ENCODE results near the gene LTN1.
A peak's percentile ranks its signal among the peaks of the same experiment; 100 is the strongest.

The LTN1 gene

GRCh38 chr21:28991861-28992525 is 684 bp downstream of the LTN1 start:
- DNase-seq (ENCODE audit: low spot score) (no peak), FAIRE-seq (no peak)

GRCh38 chr21:28988146-28988545 is 4.5 kb downstream of the LTN1 start:
- FAIRE-seq = peak; percentile 90
- DNase-seq (ENCODE audit: low spot score) = peak; percentile 79

GRCh38 chr21:28986677-28987076 is 6.0 kb downstream of the LTN1 start:
- no peak for DNase-seq (ENCODE audit: low spot score)
- FAIRE-seq = no peak

- DNase-seq (ENCODE audit: low spot score) = no peak
- FAIRE-seq = no peak
Measured at GRCh38 chr21:28982637-28983036, 10.0 kb downstream of the LTN1 start.

DNA sequence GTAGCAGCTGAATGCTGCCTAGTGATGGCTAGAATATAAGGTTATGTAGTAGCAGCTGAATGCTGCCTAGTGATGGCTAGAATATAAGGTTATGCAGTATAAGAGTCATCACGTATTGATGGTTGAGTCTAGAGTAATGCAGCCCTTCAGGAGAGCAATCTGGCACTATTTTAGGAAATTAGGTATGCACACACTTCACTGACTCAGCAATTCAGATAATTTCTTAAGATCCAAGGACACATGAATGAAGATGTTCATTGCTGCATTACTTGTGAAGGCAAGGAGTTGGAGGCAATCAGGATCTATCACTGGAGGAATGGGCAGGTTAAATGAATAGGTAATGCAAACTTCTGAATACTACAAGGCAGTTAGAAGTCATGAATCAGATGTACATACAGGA is 13.6 kb downstream of the LTN1 start:
- DNase-seq (ENCODE audit: low spot score) (no peak), FAIRE-seq (no peak)

DNA sequence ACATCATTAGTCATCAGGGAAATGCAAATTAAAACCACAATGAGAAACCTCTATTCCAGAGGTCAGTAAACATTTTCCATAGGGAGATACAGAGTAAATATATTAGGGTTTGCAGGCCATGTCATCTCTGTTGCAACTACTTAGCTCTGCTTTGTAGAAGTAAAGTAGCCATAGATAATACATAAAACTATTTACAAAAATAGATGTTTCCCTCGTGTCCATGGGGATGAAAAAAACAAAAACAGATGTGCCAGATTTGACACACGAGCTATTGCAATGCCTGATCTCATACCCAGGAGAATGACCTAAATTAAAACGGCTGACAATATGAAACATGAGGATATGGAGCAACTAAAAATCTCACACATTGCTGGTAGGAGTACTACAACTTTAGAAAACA is 17.3 kb downstream of the LTN1 start:
- no peak for FAIRE-seq
- DNase-seq (ENCODE audit: low spot score) = no peak

DNA sequence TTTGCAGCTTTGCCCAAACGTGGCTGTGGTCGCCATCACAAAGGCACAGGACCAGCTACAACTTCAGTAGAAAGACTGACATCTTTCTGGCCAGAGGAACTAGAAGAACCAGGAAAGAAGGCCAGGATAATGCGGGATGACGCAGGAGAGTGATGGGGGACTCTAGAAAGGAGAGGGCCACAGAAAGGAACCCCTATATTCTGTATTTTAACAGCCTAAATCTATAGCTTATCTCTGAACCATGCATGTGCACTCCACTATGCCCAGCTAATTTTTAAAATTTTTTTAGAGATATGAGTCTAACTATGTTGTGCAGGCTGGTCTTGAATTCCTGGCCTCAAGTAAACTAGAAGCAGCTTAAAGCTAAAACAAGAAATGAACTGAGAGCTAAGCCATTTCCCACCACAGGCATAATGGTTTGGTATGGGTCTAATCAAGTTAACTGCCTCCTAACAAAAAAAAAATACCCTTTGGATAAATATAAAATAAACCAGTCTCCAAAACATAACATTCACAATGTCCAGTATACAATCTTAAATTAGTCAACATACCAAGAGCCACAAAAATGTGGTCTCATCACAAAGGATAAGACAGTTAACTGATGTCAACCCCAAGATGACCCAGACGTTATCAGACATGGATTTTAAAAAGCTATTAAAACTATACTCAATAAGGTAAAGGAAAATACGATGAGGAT is 18.0 kb downstream of the LTN1 start:
- no peak for DNase-seq (ENCODE audit: low spot score)
- FAIRE-seq = no peak

DNA sequence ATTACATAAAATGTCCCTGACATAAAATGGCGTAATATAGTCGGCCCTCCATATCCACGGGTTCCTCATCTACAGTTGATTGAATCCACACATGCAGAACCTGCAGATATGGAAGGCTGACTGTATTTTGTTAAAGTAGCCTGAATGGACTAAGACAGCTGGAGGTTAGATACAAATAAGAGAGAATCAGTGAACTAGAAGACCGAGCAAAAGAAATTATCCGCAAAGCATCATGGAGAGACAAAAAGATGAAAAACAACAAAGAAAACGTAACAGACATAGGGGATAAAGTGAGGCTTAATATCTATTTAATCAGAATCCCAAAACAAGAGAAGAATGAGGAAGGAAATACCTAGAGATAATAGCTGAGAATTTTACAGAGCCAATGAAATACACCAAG is 20.3 kb downstream of the LTN1 start:
- no peak for FAIRE-seq
- DNase-seq (ENCODE audit: low spot score) = no peak

DNA sequence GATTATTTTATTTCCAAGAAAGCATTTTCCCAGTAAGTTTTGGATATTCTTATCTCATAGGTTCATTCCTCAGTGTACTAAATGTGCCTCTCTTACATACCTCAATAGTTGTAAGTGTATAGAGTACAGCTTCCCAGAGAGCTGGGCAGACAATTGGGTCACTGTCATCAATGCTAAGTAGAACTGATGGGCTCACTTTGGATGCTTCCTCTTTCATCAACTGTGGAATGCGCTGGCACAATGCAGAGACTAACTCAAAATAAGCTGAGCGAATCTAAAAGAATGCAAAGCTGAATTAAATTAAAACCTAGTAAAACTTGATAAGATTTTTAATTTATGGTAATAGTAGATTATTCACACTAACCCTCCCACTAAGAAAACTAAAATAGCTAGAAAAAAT is 21.5 kb downstream of the LTN1 start:
- FAIRE-seq = no peak
- no peak for DNase-seq (ENCODE audit: low spot score)

DNA sequence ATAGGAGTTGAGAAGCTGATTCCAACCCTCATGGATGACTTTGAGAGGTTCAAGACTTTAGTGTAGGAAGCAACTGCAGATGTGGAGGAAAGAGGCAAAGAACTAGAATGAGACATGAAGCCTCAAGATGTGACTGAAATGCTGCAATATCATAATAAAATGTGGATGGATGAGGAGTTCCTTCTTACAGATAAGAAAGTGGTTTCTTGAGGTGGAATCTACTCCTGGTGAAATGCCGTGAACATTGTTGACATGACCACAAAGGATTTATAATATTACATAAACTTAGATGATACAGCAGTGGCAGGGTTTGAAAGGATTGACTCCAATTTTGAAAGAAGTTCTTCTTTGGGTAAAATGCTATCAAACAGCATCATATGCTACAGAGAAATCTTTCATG is 28.8 kb downstream of the LTN1 start:
- FAIRE-seq (no peak), DNase-seq (ENCODE audit: low spot score) (no peak)

GRCh38 chr21:28962465-28962864 is 30.2 kb downstream of the LTN1 start:
- no peak for DNase-seq (ENCODE audit: low spot score)
- FAIRE-seq = no peak

GRCh38 chr21:28961927-28962326 is 30.8 kb downstream of the LTN1 start:
- no peak for FAIRE-seq
- DNase-seq (ENCODE audit: low spot score) = no peak

- no peak for DNase-seq (ENCODE audit: low spot score)
- FAIRE-seq = no peak
Measured at GRCh38 chr21:28960245-28960644, 32.4 kb downstream of the LTN1 start.

DNA sequence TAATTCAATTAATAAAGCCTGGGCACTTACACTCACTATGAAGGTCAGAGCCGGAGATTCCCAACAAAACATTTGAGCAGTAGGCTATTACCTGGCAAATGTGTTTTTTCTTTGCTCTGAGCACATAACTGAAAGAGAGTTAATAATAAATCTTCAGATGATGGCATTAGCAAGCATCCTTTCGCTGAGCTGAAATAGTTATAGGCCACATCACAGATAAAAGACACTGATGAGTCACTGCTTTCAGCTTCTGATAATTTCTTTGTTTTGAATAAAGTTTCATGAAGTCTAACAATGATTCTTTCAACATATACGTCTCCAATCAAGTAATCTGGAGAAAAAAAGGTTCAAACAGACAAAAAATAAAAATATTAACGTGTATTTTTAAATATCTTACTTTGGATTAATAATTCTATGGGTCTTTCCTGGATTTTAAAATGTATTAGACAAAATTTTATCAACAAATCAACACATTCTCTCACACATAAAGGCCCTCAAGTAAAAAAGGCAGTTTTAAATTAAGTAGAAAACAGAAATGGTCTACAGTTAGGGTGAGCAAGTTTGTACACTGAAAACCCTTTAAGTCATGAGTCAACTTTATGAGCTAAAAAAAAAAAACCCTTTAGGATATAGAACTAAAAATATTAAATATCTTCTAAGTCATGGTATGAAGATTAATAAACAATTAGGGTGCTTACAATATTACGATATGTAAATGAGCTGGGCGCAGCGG is 33.1 kb downstream of the LTN1 start:
- DNase-seq (ENCODE audit: low spot score) (peak; percentile 84), FAIRE-seq (peak; percentile 97)

- FAIRE-seq (no peak), DNase-seq (ENCODE audit: low spot score) (no peak)
Measured at GRCh38 chr21:28953247-28953646, 39.4 kb downstream of the LTN1 start.

DNA sequence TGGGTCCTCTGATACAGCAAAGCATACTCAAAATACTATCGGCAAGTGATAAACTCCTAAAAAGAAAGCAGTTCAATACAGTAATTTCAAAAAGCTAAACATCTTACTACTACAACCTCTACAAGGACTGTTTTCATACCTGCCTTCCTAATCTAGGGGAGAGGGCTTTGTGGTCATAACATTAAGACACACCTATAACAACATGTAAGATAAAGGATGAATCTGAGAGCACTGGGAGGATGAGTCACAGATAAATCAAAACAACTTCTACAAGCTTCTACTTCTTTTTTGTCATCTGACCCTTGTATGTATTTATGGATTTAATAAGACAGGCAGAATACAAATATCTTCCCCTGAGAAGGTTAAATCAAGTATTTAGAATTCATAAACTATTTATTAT is 40.0 kb downstream of the LTN1 start:
- DNase-seq (ENCODE audit: low spot score) (no peak), FAIRE-seq (no peak)

GRCh38 chr21:28949318-28949717 is 43.4 kb downstream of the LTN1 start:
- FAIRE-seq (no peak), DNase-seq (ENCODE audit: low spot score) (no peak)

GRCh38 chr21:28944296-28944695 is 48.4 kb downstream of the LTN1 start:
- DNase-seq (ENCODE audit: low spot score) = no peak
- FAIRE-seq = no peak

DNA sequence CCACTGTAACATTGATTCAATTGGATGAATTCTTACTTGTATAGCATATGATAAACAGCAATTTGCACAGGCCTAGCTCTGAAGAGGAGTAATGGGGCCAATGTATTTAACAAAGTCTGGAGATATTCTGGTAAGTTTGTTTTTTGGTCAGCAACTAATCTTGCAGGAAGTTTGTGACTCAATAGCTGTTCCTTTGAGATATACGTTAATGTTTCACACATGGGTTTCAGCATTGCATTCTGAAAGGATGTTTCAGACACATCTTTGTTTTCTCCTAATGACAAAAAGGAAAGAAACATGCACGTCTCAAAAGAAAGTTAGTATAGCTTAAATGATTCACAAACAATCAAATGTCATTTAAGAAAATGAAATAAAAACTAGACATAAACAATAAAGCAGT is 49.0 kb downstream of the LTN1 start:
- peak; percentile 16 for DNase-seq (ENCODE audit: low spot score)
- FAIRE-seq = peak; percentile 57

- FAIRE-seq (no peak), DNase-seq (ENCODE audit: low spot score) (no peak)
Measured at GRCh38 chr21:28938726-28939125, 54.0 kb downstream of the LTN1 start.

GRCh38 chr21:28937737-28938136 is 54.9 kb downstream of the LTN1 start:
- no peak for DNase-seq (ENCODE audit: low spot score)
- no peak for FAIRE-seq

DNA sequence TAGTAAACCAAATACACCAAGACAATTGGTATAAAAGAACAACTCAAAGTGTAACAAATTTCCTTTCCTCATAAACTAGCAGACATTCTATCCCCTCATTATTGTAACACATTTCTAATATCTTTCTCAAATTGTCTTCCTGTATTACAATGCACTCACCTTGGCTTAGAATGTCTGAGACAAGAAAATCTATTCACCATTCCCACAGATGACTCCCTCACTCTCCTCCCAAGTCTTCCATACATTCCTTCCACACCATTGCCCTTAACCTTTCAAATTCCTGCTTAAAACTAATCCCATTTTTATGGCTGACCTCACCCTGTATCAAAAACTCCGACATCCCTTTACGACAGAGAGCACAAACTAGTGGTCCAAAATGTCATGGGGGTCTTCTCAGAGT is 56.0 kb downstream of the LTN1 start:
- DNase-seq (ENCODE audit: low spot score) = no peak
- FAIRE-seq = no peak

DNA sequence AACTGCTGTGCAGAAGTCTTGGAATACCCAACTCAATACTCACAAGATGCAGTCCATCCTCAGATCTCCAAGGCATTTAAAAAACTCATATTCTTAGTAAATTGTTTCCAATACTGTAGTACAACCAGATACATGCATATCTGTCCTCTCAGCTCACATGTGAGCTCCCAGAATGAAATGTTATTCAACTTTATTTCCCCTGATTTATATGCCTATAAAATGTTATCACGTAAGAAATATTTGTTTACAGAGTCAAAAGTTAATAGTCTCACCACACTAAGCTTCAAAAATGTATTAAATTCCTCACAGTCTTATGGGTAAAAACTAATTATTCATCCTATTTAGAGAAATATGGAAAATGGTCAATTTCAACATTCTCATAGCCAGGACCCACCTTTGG is 56.6 kb downstream of the LTN1 start:
- no peak for FAIRE-seq
- no peak for DNase-seq (ENCODE audit: low spot score)

Data from RCC 7860 (cell line).